PC-3 (cell line): Measurements from ENCODE around the gene ILF3. TPM values are rescaled to one million over a fixed set of nuclear protein-coding genes. Genes with fewer than 3 reads are reported as not detected.
A peak's percentile ranks its signal among the peaks of the same experiment; 100 is the strongest.

ENCODE experiments used
- ATAC-seq: fragments of 200-7000 bp; cut with Tn5 transposase; 2 replicates; pipeline ENCODE4 v1.9.1; 2020; ENCODE audit warnings: mild to moderate bottlenecking, moderate library complexity
- BruUV-seq: library from RNA; stranded (reverse); fragments of 400-500 nt; replicated peaks from 2 replicates; lab custom pipeline; 2021; lab: Mats Ljungman, UMichigan
- CTCF ChIA-PET: fragments of 300-600 bp; sonication (Branson Sonifier 250); formaldehyde crosslinking; loops from one replicate; lab custom pipeline; 2022; ENCODE audit warnings: antibody characterized with exemption; lab: Charles Lee
- POLR2A ChIA-PET: fragments of 300-600 bp; sonication (Branson Sonifier 250); formaldehyde crosslinking; loops from one replicate; lab custom pipeline; 2022; ENCODE audit warnings: antibody characterized with exemption; ENCODE audit not compliant: unreplicated experiment; lab: Charles Lee
- DNase-seq: peaks from one replicate; pipeline ENCODE4 v3.0.0-alpha.2; 2015
- H2AFZ ChIP-seq: fragments of 300-600 bp; sonication (generic); 2 replicates; pipeline ENCODE4 v1.6.0; 2016; ENCODE audit warnings: antibody characterized with exemption, low read length
- H3F3A ChIP-seq: fragments of 300-600 bp; sonication (generic); one replicate; pipeline ENCODE4 v1.6.0; 2017; ENCODE audit warnings: antibody characterized with exemption, low read length, control low read depth, mild to moderate bottlenecking; ENCODE audit not compliant: unreplicated experiment
- H3K27ac ChIP-seq: fragments of 300-600 bp; sonication (generic); 2 replicates; pipeline ENCODE4 v1.5.1; 2016; ENCODE audit warnings: mild to moderate bottlenecking, low read length
- H3K27me3 ChIP-seq: fragments of 300-600 bp; sonication (generic); 2 replicates; pipeline ENCODE4 v1.6.1; 2016; ENCODE audit warnings: low read length, mixed read lengths
- H3K36me3 ChIP-seq: fragments of 300-600 bp; sonication (generic); 2 replicates; pipeline ENCODE4 v1.6.1; 2016; ENCODE audit warnings: low read depth, mixed run types, low read length, mixed read lengths
- H3K4me1 ChIP-seq: fragments of 300-600 bp; sonication (generic); 2 replicates; pipeline ENCODE4 v1.5.1; 2016; ENCODE audit warnings: low read length; ENCODE audit not compliant: insufficient read depth
- H3K4me2 ChIP-seq: fragments of 300-600 bp; sonication (generic); 2 replicates; pipeline ENCODE4 v1.6.0; 2016; ENCODE audit warnings: low read length
- H3K4me3 ChIP-seq: fragments of 300-600 bp; sonication (generic); 2 replicates; pipeline ENCODE4 v1.5.1; 2016; ENCODE audit warnings: mild to moderate bottlenecking, low read length, mixed read lengths
- H3K79me2 ChIP-seq: fragments of 300-600 bp; sonication (generic); 2 replicates; pipeline ENCODE4 v1.6.1; 2017; ENCODE audit warnings: low read length, mixed read lengths
- H3K9ac ChIP-seq: fragments of 300-600 bp; sonication (generic); 2 replicates; pipeline ENCODE4 v1.6.0; 2016; ENCODE audit warnings: mild to moderate bottlenecking, low read length
- H3K9me2 ChIP-seq: fragments of 300-600 bp; sonication (generic); replicated peaks from 2 replicates; pipeline ENCODE4 v1.6.1; 2016; ENCODE audit warnings: mixed run types, low read length, mixed read lengths
- H3K9me3 ChIP-seq: fragments of 300-600 bp; sonication (generic); 2 replicates; pipeline ENCODE4 v1.6.1; 2016; ENCODE audit warnings: low read length, mixed read lengths
- H4K20me1 ChIP-seq: fragments of 300-600 bp; sonication (generic); 2 replicates; pipeline ENCODE4 v1.6.1; 2016; ENCODE audit warnings: low read length, mixed read lengths
- EZH2 ChIP-seq: fragments of 300-600 bp; sonication (generic); IDR thresholded peaks from one replicate; pipeline ENCODE4 v1.6.1; 2017; ENCODE audit warnings: antibody characterized with exemption, mild to moderate bottlenecking, low read length; ENCODE audit not compliant: unreplicated experiment
- EZH2phosphoT487 ChIP-seq: fragments of 300-600 bp; sonication (generic); IDR thresholded peaks from 2 replicates; pipeline ENCODE4 v1.6.1; 2018; ENCODE audit warnings: mild to moderate bottlenecking, antibody characterized with exemption, low read length, borderline replicate concordance
- intact Hi-C: fragments of 100-400 bp; cut with micrococcal nuclease; formaldehyde crosslinking; loops from 2 replicates; pipeline ENCODE4 v1.9.0; 2023
- total RNA-seq: library from RNA; depleted of rRNA; stranded (reverse); fragments of >200 nt; gene quantifications from 2 replicates; pipeline ENCODE4 v1.2.3, GENCODE V29; 2014
- TF ChIP-seq, protein P1 (sequence below): fragments of 300-600 bp; sonication (generic); conservative IDR thresholded peaks from 2 replicates; pipeline ENCODE4 v1.5.1; 2017; ENCODE audit warnings: antibody characterized with exemption, low read depth, mild to moderate bottlenecking, low read length

The ILF3 gene
- total RNA-seq, 1 experiment from 2014 or later, result 322 TPM

DNA sequence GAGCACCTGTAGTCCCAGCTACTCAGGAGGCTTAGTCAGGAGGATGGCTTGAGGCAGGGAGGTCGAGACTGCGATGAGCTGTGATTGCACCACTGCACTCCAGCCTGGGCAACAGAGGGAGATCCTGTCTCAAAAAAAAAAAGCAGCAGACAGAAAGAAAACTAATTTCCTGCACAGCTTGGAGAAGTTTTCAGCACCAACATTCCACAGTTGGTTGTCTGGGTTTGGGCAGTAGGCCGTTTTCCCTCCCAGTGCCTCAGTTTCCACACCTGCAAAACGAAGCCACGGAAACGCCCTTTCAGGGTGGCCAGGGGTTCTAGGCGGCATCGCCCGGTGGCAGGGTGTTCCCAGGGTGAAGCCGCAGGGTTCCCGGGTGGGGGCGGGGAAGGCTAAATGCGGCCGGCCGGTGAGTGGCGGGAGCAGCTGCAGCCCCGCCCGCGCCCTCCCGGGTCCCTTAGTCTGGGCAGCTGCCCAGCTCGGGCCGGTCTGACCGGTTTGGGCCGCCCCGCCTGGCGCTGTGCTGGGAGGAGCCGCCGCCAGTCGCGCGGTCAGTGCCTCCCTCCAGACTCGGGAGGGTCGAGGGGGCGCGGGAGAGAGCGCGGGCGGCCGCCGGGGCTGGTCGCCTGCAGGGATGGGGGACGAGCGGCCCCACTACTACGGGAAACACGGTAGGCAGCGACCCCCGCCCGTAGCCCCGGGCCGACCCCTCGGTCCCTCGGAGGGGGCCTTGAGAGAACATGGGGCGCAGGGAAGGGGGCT, 29.0 kb upstream of the ILF3 start, which contains the start of gene SLC44A2:
Gene SLC44A2 (plus strand): TSS at position 551 of the 759 bp plus-strand sequence. CDS start 81 bp downstream, at position 632.
- no peak for TF ChIP-seq EZH2
- TF ChIP-seq, protein P1, sequence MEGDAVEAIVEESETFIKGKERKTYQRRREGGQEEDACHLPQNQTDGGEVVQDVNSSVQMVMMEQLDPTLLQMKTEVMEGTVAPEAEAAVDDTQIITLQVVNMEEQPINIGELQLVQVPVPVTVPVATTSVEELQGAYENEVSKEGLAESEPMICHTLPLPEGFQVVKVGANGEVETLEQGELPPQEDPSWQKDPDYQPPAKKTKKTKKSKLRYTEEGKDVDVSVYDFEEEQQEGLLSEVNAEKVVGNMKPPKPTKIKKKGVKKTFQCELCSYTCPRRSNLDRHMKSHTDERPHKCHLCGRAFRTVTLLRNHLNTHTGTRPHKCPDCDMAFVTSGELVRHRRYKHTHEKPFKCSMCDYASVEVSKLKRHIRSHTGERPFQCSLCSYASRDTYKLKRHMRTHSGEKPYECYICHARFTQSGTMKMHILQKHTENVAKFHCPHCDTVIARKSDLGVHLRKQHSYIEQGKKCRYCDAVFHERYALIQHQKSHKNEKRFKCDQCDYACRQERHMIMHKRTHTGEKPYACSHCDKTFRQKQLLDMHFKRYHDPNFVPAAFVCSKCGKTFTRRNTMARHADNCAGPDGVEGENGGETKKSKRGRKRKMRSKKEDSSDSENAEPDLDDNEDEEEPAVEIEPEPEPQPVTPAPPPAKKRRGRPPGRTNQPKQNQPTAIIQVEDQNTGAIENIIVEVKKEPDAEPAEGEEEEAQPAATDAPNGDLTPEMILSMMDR, result no peak
- intact Hi-C loops, result loop anchor here (1.0 kb wide), 1 partner anchor 44 kb away; no protein-coding TSS in a partner anchor
- H3K36me3 ChIP-seq, result peaks cover 6% of the 10 kb centered on the region; the same call in 1 of the 2 replicates
- peaks cover 20% of the 10 kb centered on the region for H3K79me2 ChIP-seq
- H3K4me2 ChIP-seq, result peak within 1 kb of the TSS; percentile 95
- H3K4me1 ChIP-seq, result peaks cover 21% of the 10 kb centered on the region
- peak within 1 kb of the TSS; percentile 84 for H3K4me3 ChIP-seq
- DNase-seq, result peak; percentile 95
- no peaks in the 10 kb centered on the region for H3K27me3 ChIP-seq
- POLR2A ChIA-PET, result interaction anchor here (0.6 kb wide), 2 partner anchors 31 to 557 kb away, joined by 3 to 9 read pairs; no protein-coding TSS in a partner anchor
- ATAC-seq, result peak; percentile 98
- no peaks in the 10 kb centered on the region for H3K9me2 ChIP-seq
- peak within 1 kb of the TSS; percentile 76 for H2AFZ ChIP-seq
- no TSS peak for BruUV-seq
- H3K9ac ChIP-seq, result peak within 1 kb of the TSS; percentile 73
- no peaks in the 10 kb centered on the region for H4K20me1 ChIP-seq
- CTCF ChIA-PET, result interaction anchor here (0.6 to 1.2 kb wide), 2 partner anchors 16 to 19 kb away, joined by 7 to 12 read pairs; no protein-coding TSS in a partner anchor
- H3F3A ChIP-seq, result no peaks in the 10 kb centered on the region
- H3K27ac ChIP-seq, result peak within 1 kb of the TSS; percentile 38
- H3K9me3 ChIP-seq, result no peaks in the 10 kb centered on the region

DNA sequence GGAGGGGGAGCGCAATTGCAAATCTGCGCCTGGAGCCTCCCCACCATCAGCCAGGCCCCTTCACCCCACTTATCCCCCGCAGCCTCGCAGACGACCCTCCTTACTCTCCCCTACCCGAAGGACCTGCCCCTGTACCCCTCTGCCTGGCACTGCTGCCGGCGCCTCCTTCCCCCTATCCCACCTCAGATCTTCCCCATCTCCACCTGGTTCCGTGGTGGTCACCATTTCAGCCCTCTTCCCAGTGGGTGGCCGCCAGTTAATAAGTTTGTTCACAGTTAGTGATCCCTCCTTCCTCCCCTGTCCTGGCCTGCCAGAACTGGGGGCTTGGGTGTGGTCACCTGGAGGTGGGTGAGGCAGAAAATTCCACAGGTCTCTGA, 28.4 kb upstream of the ILF3 start:
- Histone ChIP-seq H3K79me2 (peaks cover 20% of the 10 kb centered on the region), H3K4me2 (peak overlapping the region; percentile 95), H2AFZ (peak overlapping the region; percentile 76), H3K9me3 (no peaks in the 10 kb centered on the region), H3K9me2 (no peaks in the 10 kb centered on the region), H3K4me1 (peaks cover 18% of the 10 kb centered on the region), H3K27me3 (no peaks in the 10 kb centered on the region), H3K36me3 (peaks cover 6% of the 10 kb centered on the region; the same call in 1 of the 2 replicates), H4K20me1 (no peaks in the 10 kb centered on the region), H3K4me3 (peak overlapping the region; percentile 84), H3F3A (no peaks in the 10 kb centered on the region), H3K9ac (peak overlapping the region; percentile 73), H3K27ac (peak overlapping the region; percentile 19)
- ChIA-PET POLR2A (no interaction called here), CTCF (interaction anchor here (1.2 kb wide), 1 partner anchor 19 kb away, joined by 7 read pairs; no protein-coding TSS in a partner anchor)
- TSS peak; percentile 49 for BruUV-seq
- TF ChIP-seq EZH2, result no peak
- TF ChIP-seq, protein P1, result no peak
- no peak for TF ChIP-seq EZH2phosphoT487
- intact Hi-C loops, result loop anchor here (1.0 kb wide), 1 partner anchor 44 kb away; no protein-coding TSS in a partner anchor
- ATAC-seq (peak; percentile 19), DNase-seq (peak; percentile 19)

DNA sequence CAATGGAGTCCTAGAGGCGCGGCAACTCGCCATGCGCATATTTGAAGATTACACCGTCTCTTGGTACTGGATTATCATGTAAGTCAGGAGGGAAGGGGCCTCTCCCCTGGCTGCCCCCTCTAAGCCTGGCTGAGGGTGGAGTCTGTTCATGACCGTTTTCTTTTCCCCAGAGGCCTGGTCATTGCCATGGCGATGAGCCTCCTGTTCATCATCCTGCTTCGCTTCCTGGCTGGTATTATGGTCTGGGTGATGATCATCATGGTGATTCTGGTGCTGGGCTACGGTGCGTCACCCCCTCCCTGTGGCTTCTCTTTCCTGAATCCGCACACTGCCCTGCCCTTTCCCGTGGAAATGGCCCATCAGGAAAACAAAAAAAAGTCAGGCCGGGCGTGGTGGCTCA, 22.3 kb upstream of the ILF3 start:
- 0 out of 2 replicates have a peak, but pooled peaks cover 4% of the 10 kb centered on the region for H3K4me1 ChIP-seq
- H3K9ac ChIP-seq, result no peak overlapping the region
- H3K4me2 ChIP-seq, result no peak overlapping the region
- no peak overlapping the region for H2AFZ ChIP-seq
- TF ChIP-seq EZH2 (no peak), EZH2phosphoT487 (no peak)
- TF ChIP-seq, protein P1, result no peak
- H3K27me3 ChIP-seq, result no peaks in the 10 kb centered on the region
- H3K27ac ChIP-seq, result no peak overlapping the region
- BruUV-seq, result no TSS peak
- no peaks in the 10 kb centered on the region for H3K9me2 ChIP-seq
- DNase-seq (no peak), ATAC-seq (no peak)
- no peak overlapping the region for H3K4me3 ChIP-seq
- no peaks in the 10 kb centered on the region for H3F3A ChIP-seq
- peaks cover 39% of the 10 kb centered on the region for H3K36me3 ChIP-seq
- ChIA-PET POLR2A (no interaction called here), CTCF (no interaction called here)
- intact Hi-C loops, result no loop called here
- H4K20me1 ChIP-seq, result no peaks in the 10 kb centered on the region
- H3K9me3 ChIP-seq, result no peaks in the 10 kb centered on the region
- H3K79me2 ChIP-seq, result peaks cover 9% of the 10 kb centered on the region
